Raji (cell line): ENCODE data around the gene SULF2.

Experiments
- POLR2A ChIP-seq: IDR thresholded peaks from 2 replicates; pipeline ENCODE4 v1.6.1; 2011; ENCODE audit warnings: low read depth, low read length, control low read depth; ENCODE audit not compliant: insufficient read depth

The SULF2 gene

GRCh38 chr20:47774131-47774777 lies 11.0 kb downstream of the SULF2 start:
- no peak for TF ChIP-seq POLR2A

GRCh38 chr20:47773371-47773786 lies 11.9 kb downstream of the SULF2 start:
- no peak for TF ChIP-seq POLR2A

DNA sequence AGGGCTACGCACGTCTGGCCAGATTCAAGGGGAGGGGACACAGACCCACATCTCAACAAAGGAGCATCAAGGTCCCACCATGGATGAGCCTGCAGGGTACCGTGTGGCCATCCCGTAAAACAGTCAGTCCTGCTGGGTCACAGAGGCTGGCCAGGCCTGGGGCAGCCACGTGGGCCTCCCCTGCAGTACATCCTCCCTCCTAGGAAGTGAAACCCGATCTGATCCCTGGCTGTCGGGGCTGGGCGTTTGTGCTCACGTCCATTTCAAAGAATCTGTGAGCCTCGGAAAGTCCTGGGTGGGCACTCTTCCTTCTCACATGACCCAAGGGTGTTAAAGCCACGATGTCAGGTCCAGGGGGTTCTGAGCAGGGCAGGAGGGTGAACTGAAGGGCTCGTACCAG lies 14.3 kb downstream of the SULF2 start:
- no peak for TF ChIP-seq POLR2A

- TF ChIP-seq POLR2A: no peak
Measured at GRCh38 chr20:47768016-47768824, 17.1 kb downstream of the SULF2 start.

GRCh38 chr20:47765691-47766594 lies 19.3 kb downstream of the SULF2 start:
- TF ChIP-seq POLR2A: no peak

DNA sequence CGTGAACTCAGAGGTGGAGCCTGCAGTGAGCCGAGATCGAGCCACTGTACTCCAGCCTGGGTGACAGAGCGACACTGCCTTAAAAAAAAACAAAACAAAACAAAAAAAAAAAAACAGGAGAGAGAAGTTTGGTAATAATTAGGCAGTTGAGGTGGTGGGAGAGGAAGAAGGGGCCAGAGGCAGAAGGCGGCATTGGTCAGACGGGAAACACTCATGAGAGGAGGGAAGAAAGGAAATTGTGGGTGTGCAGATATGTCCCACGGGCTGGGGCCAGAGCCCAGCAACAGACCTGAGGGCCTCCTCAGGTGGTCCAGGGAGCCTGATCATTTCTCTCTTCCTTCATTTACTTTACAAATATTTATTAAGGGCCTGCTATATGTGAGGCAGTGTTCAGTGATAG lies 20.0 kb downstream of the SULF2 start:
- no peak for TF ChIP-seq POLR2A

DNA sequence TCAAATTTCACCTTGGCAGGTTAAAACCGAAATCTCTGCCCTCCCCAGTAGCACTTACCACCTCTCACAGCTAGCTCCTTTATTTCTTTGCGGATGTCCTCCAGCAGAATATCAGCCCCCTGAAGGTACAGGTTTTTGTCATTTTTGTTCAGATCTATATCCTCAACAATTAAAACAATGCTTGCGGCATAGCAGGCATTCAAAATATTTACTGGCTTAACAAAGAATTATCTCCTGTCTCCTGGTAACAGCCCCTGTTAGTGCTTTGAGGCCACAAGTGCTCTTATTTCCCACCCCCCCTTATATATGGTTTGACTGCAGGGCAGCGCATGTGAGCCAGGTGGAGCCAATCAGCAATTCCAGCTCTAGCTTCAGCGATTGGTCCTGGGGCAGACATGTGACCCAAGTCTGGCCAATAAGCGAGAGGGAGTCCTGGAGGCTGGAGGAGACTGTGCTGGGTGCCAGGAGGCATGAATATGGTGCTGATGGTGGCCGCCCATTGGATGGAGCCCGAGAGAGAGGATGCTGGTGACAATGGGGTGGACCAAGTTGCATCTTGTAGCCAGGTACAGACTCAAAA lies 21.0 kb downstream of the SULF2 start:
- TF ChIP-seq POLR2A: no peak

DNA sequence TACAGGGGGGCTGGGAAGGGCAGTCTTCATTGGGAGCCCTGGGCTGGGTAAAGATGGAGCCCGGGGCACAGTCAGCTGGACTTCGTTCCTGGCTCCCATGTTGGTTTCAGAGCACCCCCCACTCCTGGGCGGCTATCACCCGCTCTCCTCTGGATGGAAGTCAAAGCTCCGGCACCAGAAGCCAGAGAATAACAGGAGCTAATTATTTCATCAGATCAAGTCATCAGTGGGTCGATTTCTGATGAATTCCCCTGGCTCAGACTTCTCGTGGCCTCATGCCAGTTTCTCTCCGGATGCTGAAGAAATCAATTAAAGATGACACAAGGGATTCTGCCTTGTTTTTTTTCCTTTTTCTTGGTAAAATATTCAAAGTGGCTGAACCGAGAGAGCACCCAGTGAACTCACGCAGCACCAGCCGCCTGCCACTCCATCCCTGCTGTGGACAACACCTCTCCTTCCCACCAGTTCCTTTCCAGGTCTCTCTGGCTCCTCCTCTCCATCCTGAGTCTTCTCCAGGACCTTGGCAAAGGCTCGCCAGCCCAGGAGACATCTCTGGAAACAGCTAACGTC lies 22.5 kb downstream of the SULF2 start:
- TF ChIP-seq POLR2A: no peak

DNA sequence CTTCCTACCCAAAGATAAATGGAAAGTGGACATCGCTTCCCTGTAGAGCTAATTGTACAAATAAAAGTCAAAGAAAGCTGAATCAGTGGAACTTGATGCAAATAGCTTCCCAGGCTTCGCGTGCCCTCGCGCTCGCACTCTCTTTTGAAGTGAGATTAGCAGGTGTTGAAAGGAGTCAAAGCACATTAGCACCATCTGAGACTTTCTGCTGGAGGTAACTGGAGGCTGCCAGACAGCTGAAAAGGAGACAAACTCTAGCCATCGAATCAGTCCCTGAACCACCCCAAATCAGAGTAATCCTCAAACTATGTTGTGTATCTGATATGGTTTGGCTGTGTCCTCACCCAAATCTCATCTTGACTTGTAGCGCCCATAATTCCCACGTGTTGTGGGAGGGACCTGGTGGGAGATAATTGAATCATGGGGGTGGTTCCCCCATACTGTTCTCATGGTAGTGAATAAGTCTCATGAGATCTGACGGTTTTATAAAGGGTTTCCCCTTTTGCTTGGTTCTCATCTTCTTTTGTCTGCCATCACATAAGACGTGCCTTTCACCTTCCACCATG lies 23.7 kb downstream of the SULF2 start:
- TF ChIP-seq POLR2A: no peak

- no peak for TF ChIP-seq POLR2A
Measured at GRCh38 chr20:47760686-47761481, 24.4 kb downstream of the SULF2 start.

GRCh38 chr20:47758517-47759450 lies 26.5 kb downstream of the SULF2 start:
- no peak for TF ChIP-seq POLR2A

- no peak for TF ChIP-seq POLR2A
Measured at GRCh38 chr20:47757145-47758035, 27.9 kb downstream of the SULF2 start.
